H1 (cell line): ENCODE data around the gene HSD17B10. TPM values are rescaled to one million over a fixed set of nuclear protein-coding genes. Genes with fewer than 3 reads are reported as not detected.

Source experiments
- CTCF ChIA-PET: fragments of 300-600 bp; sonication (Branson Sonifier 250); formaldehyde crosslinking; loops from one replicate; lab custom pipeline; 2021; ENCODE audit not compliant: partially characterized antibody; lab: Charles Lee
- POLR2A ChIA-PET: fragments of 300-600 bp; sonication (Branson Sonifier 250); formaldehyde crosslinking; loops from one replicate; lab custom pipeline; 2021; ENCODE audit warnings: inconsistent platforms; ENCODE audit not compliant: partially characterized antibody; lab: Charles Lee
- DNase-seq, 2 experiments: peaks; one replicate each; pipeline versions ENCODE4 v3.0.0 to v3.0.0-alpha.2; 2010 to 2022; ENCODE audit warnings: low spot score in 2 of 2, low read depth in 1 of 2, mixed read lengths in 1 of 2
- FAIRE-seq: peaks from 2 replicates; lab custom pipeline; 2011; peaks lifted over from hg19 to GRCh38; lab: Jason Lieb, UNC
- H2AFZ ChIP-seq: 2 replicates; pipeline ENCODE4 v1.8.1; 2012; ENCODE audit warnings: low read length, inconsistent platforms
- H2AK5ac ChIP-seq: 2 replicates; pipeline ENCODE4 v1.6.1; 2013; ENCODE audit warnings: low read depth, low read length
- H2BK120ac ChIP-seq: replicated peaks from 2 replicates; pipeline ENCODE3; 2013; ENCODE audit warnings: low read depth, low read length, inconsistent platforms
- H2BK12ac ChIP-seq: 2 replicates; pipeline ENCODE4 v1.6.1; 2013; ENCODE audit warnings: low read depth, low read length
- H2BK15ac ChIP-seq: 2 replicates; pipeline ENCODE4 v1.6.1; 2013; ENCODE audit warnings: low read length
- H2BK20ac ChIP-seq: 2 replicates; pipeline ENCODE4 v1.6.1; 2013; ENCODE audit warnings: low read length
- H2BK5ac ChIP-seq: 2 replicates; pipeline ENCODE4 v1.6.1; 2013; ENCODE audit warnings: low read depth, low read length
- H3K14ac ChIP-seq: 2 replicates; pipeline ENCODE4 v1.6.1; 2013; ENCODE audit warnings: inconsistent platforms; ENCODE audit not compliant: insufficient read length
- H3K18ac ChIP-seq: 2 replicates; pipeline ENCODE4 v1.6.1; 2013; ENCODE audit warnings: low read length; ENCODE audit errors: extremely low read depth
- H3K23ac ChIP-seq: 2 replicates; pipeline ENCODE4 v1.6.1; 2013; ENCODE audit warnings: inconsistent platforms; ENCODE audit not compliant: insufficient read length
- H3K23me2 ChIP-seq: 2 replicates; pipeline ENCODE4 v1.6.1; 2013; ENCODE audit warnings: low read depth, low read length
- H3K27ac ChIP-seq: 2 replicates; pipeline ENCODE4 v1.6.1; 2011; ENCODE audit warnings: low read depth, low read length, inconsistent platforms
- H3K27me3 ChIP-seq, 4 experiments: replicated peaks in 1 of 4; 1 replicate in 1 of 4; 2 replicates in 3 of 4; pipeline versions ENCODE4 v1.6.1 to v1.8.1; 2011 to 2013; ENCODE audit warnings: low read length in 3 of 4, mild to moderate bottlenecking in 3 of 4, inconsistent platforms in 2 of 4, mixed read lengths in 2 of 4, moderate library complexity in 1 of 4; ENCODE audit not compliant: control insufficient read depth in 3 of 4, insufficient read depth in 3 of 4; ENCODE audit errors: extremely low read depth in 1 of 4
- H3K36me3 ChIP-seq, 4 experiments: 2 replicates each; pipeline versions ENCODE4 v1.6.1 to v1.8.1; 2011 to 2013; ENCODE audit warnings: mild to moderate bottlenecking in 4 of 4, low read length in 3 of 4, moderate library complexity in 2 of 4, control low read depth in 1 of 4, inconsistent platforms in 1 of 4; ENCODE audit not compliant: insufficient read depth in 4 of 4, control insufficient read depth in 2 of 4
- H3K4ac ChIP-seq: replicated peaks from 2 replicates; pipeline ENCODE3; 2013; ENCODE audit warnings: low read length, low read depth, mixed read lengths, inconsistent platforms; ENCODE audit not compliant: insufficient read length
- H3K4me1 ChIP-seq, 4 experiments: replicated peaks in 1 of 4; 1 replicate in 1 of 4; 2 replicates in 3 of 4; pipeline versions ENCODE4 v1.6.1 to v1.8.1; 2011 to 2013; ENCODE audit warnings: low read length in 3 of 4, inconsistent platforms in 2 of 4, mixed read lengths in 1 of 4; ENCODE audit not compliant: insufficient read depth in 4 of 4, control insufficient read depth in 3 of 4
- H3K4me2 ChIP-seq, 2 experiments: 2 replicates each; pipeline versions ENCODE4 v1.6.1 to v1.8.1; 2011 to 2013; ENCODE audit warnings: low read depth in 2 of 2, low read length in 2 of 2, control low read depth in 1 of 2, inconsistent platforms in 1 of 2, mild to moderate bottlenecking in 1 of 2; ENCODE audit not compliant: insufficient read depth in 1 of 2
- H3K4me3 ChIP-seq, 4 experiments: fragments of 200-600, 300-600 bp in 1 of 4; sonication (generic), shearing (Covaris generic), sonication (Bioruptor Twin) in 1 of 4; 2 replicates each; pipeline versions ENCODE4 v1.5.1 to v1.8.1; 2011 to 2016; ENCODE audit warnings: low read length in 4 of 4, low read depth in 3 of 4, control low read depth in 2 of 4, inconsistent platforms in 2 of 4, mild to moderate bottlenecking in 2 of 4, mixed read lengths in 1 of 4, moderate library complexity in 1 of 4; ENCODE audit not compliant: insufficient read depth in 2 of 4; ENCODE audit errors: extremely low read depth in 1 of 4
- H3K56ac ChIP-seq: replicated peaks from 2 replicates; pipeline ENCODE3; 2013; ENCODE audit warnings: low read depth, mild to moderate bottlenecking, mixed read lengths, low read length, inconsistent platforms; ENCODE audit not compliant: insufficient read length
- H3K79me1 ChIP-seq: 2 replicates; pipeline ENCODE4 v1.6.1; 2013; ENCODE audit warnings: low read depth, low read length, control low read depth
- H3K79me2 ChIP-seq, 2 experiments: 2 replicates each; pipeline versions ENCODE4 v1.6.1 to v1.8.1; 2012 to 2013; ENCODE audit warnings: low read length in 2 of 2, mild to moderate bottlenecking in 2 of 2, inconsistent platforms in 1 of 2; ENCODE audit not compliant: insufficient read depth in 2 of 2, control insufficient read depth in 1 of 2
- H3K9ac ChIP-seq, 4 experiments: replicated peaks in 1 of 4; 1 replicate in 1 of 4; 2 replicates in 3 of 4; pipeline versions ENCODE4 v1.6.1 to v1.8.1; 2011 to 2013; ENCODE audit warnings: low read depth in 3 of 4, low read length in 3 of 4, control low read depth in 2 of 4, mild to moderate bottlenecking in 2 of 4, moderate library complexity in 2 of 4, inconsistent platforms in 1 of 4; ENCODE audit errors: extremely low read depth in 1 of 4
- H3K9me3 ChIP-seq, 2 experiments: 2 replicates each; pipeline versions ENCODE4 v1.6.1 to v1.8.1; 2012 to 2013; ENCODE audit warnings: mild to moderate bottlenecking in 2 of 2, moderate library complexity in 2 of 2, control low read depth in 1 of 2, inconsistent platforms in 1 of 2, low read depth in 1 of 2, low read length in 1 of 2, mixed read lengths in 1 of 2; ENCODE audit not compliant: insufficient read depth in 2 of 2
- H4K20me1 ChIP-seq, 2 experiments: replicated peaks in 1 of 2; 2 replicates each; pipeline versions ENCODE3 to v1.8.1; 2011 to 2013; ENCODE audit warnings: inconsistent platforms in 2 of 2, low read length in 2 of 2, mild to moderate bottlenecking in 1 of 2; ENCODE audit not compliant: insufficient read depth in 2 of 2, control insufficient read depth in 1 of 2
- H4K5ac ChIP-seq: 2 replicates; pipeline ENCODE4 v1.6.1; 2013; ENCODE audit warnings: low read length, low read depth, mixed read lengths, inconsistent platforms; ENCODE audit not compliant: insufficient read length
- H4K8ac ChIP-seq: 2 replicates; pipeline ENCODE4 v1.8.0; 2013; ENCODE audit warnings: mild to moderate bottlenecking, moderate library complexity, low read length, inconsistent platforms; ENCODE audit not compliant: insufficient read depth; ENCODE audit errors: extremely low read depth
- H4K91ac ChIP-seq: replicated peaks from 2 replicates; pipeline ENCODE3; 2013; ENCODE audit warnings: low read length, mixed read lengths, inconsistent platforms; ENCODE audit not compliant: insufficient read length
- RAD21 ChIP-seq, 2 experiments: IDR thresholded peaks in 1 of 2; conservative IDR thresholded peaks in 1 of 2; 2 replicates each; pipeline ENCODE4 v1.6.1; 2011; ENCODE audit warnings: low read depth in 2 of 2, low read length in 2 of 2, improper control_type of control experiment in 1 of 2, inconsistent platforms in 1 of 2, mild to moderate bottlenecking in 1 of 2, moderate library complexity in 1 of 2
- YY1 ChIP-seq: IDR thresholded peaks from 2 replicates; pipeline ENCODE4 v1.6.1; 2011; ENCODE audit warnings: low read depth, mild to moderate bottlenecking, low read length
- WGBS, 2 experiments: shearing (Covaris generic) in 1 of 2; methylation state at CpG; one replicate each; pipeline versions ENCODE4 v1.1.6 to v1.1.7; 2013 to 2015; ENCODE audit warnings: low lambda C conversion rate in 2 of 2, mixed read lengths in 2 of 2, inconsistent platforms in 1 of 2, low coverage in 1 of 2, missing lambda C conversion rate in 1 of 2; ENCODE audit not compliant: insufficient replicate concordance in 2 of 2, insufficient coverage in 1 of 2, insufficient read length in 1 of 2; ENCODE audit errors: extremely low coverage in 1 of 2, missing lambda C conversion rate in 1 of 2; 5-methylcytosine and 5-hydroxymethylcytosine counted together
- polyA plus RNA-seq, 7 experiments: library from polyadenylated mRNA; depleted of rRNA in 3 of 7; stranded (reverse) in 5 of 7; unstranded in 2 of 7; fragments of >200 nt in 5 of 7; fragments of 200-250 nt in 2 of 7; gene quantifications; 1 replicate in 5 of 7; 2 replicates in 1 of 7; 4 replicates in 1 of 7; pipeline versions ENCODE4 v1.2.1 to v1.2.3, GENCODE V29; 2011 to 2013; ENCODE audit warnings: missing spikeins in 2 of 7, mixed read lengths in 2 of 7
- total RNA-seq: library from RNA; stranded (reverse); fragmentation: NEBNext Ultra II Directional; extraction: Animal tissue kit (Norgen Biotek cat#: 25700); gene quantifications from 2 replicates; pipeline ENCODE4 v1.2.1, GENCODE V29; 2021
- TF ChIP-seq, protein P1 (sequence below), 3 experiments: IDR thresholded peaks; 1 replicate in 2 of 3; 2 replicates in 1 of 3; pipeline versions ENCODE4 v1.5.1 to v1.6.1; 2011; ENCODE audit warnings: low read length in 3 of 3, mild to moderate bottlenecking in 3 of 3, inconsistent platforms in 2 of 3, low read depth in 1 of 3, moderate library complexity in 1 of 3; ENCODE audit not compliant: insufficient read depth in 1 of 3; ENCODE audit errors: control extremely low read depth in 1 of 3

Gene HSD17B10
- total and polyA plus RNA-seq, 2 of the 8 experiments (the other 6 are each of a cell fraction or from before 2014, with no cell fraction given), result 114 to 236 TPM

DNA sequence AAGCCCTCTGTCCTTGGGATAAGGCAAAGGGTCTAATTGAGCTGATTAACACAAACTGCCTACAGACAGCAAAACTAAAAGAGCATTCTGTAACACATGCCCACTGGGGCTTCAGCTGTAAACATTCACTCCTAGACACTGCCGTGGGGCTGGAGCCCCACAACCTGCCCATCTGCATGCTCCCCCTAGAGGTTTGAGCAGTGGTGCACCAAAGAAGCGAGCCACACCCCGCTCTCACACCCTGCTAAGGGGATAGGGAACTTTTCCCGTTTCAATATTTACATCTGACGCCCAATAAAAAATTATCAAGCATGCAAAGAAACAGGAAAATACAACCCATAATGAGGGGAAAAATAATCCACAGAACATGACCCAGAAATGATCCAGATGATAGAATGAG lies 46.9 kb upstream of the HSD17B10 start:
- no peaks in the 10 kb centered on the region for H3K79me2 ChIP-seq
- H3K27ac ChIP-seq, result no peak overlapping the region
- no peaks in the 10 kb centered on the region for H3K27me3 ChIP-seq
- DNase-seq (peak in 1 of 2 experiments; percentile 45), FAIRE-seq (no peak)
- no peak overlapping the region for H2BK20ac ChIP-seq
- H3K79me1 ChIP-seq, result no peaks in the 10 kb centered on the region
- no peak overlapping the region for H3K23ac ChIP-seq
- WGBS, 2 experiments, result 46% methylated on average over 5 of the region's 5 CpGs; no CpG with 5 or more reads in 1 of the 2 experiments
- no peak overlapping the region for H2AK5ac ChIP-seq
- peaks cover 0 to 3% (median 0%) of the 10 kb centered on the region in 4 experiments; a peak in 4 of 7 replicates for H3K4me1 ChIP-seq
- H2BK12ac ChIP-seq, result no peak overlapping the region
- H2BK5ac ChIP-seq, result no peak overlapping the region
- H3K4ac ChIP-seq, result no peak overlapping the region
- H2BK15ac ChIP-seq, result no peak overlapping the region
- no peak overlapping the region for H3K14ac ChIP-seq
- H2AFZ ChIP-seq, result no peak overlapping the region
- no peak overlapping the region for H4K91ac ChIP-seq
- no peak overlapping the region for H3K18ac ChIP-seq
- no peak overlapping the region for H3K4me2 ChIP-seq
- POLR2A ChIA-PET, result interaction anchor here (1.8 kb wide), 1 partner anchor 50 kb away, joined by 5 read pairs; no protein-coding TSS in a partner anchor
- no peak overlapping the region for H2BK120ac ChIP-seq
- H3K56ac ChIP-seq, result no peak overlapping the region
- no peak overlapping the region for H4K8ac ChIP-seq
- no peaks in the 10 kb centered on the region for H3K9me3 ChIP-seq
- no peaks in the 10 kb centered on the region for H4K20me1 ChIP-seq
- H3K36me3 ChIP-seq, result no peaks in the 10 kb centered on the region
- no peak overlapping the region for H4K5ac ChIP-seq
- no peak overlapping the region for H3K4me3 ChIP-seq
- TF ChIP-seq RAD21 (IDR thresholded peaks at IDR 0.05 in 1 of 2, conservative IDR thresholded peaks at IDR 0.05 in 1 of 2; ENCODE audit: low read depth in 2 of 2, low read length in 2 of 2) (peak in 1 of 2 experiments; percentile 29; a peak in 1 of 4 replicates), YY1 (no peak)
- TF ChIP-seq, protein P1, sequence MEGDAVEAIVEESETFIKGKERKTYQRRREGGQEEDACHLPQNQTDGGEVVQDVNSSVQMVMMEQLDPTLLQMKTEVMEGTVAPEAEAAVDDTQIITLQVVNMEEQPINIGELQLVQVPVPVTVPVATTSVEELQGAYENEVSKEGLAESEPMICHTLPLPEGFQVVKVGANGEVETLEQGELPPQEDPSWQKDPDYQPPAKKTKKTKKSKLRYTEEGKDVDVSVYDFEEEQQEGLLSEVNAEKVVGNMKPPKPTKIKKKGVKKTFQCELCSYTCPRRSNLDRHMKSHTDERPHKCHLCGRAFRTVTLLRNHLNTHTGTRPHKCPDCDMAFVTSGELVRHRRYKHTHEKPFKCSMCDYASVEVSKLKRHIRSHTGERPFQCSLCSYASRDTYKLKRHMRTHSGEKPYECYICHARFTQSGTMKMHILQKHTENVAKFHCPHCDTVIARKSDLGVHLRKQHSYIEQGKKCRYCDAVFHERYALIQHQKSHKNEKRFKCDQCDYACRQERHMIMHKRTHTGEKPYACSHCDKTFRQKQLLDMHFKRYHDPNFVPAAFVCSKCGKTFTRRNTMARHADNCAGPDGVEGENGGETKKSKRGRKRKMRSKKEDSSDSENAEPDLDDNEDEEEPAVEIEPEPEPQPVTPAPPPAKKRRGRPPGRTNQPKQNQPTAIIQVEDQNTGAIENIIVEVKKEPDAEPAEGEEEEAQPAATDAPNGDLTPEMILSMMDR (IDR thresholded peaks at IDR 0.05; ENCODE audit: control extremely low read depth in 1 of 3, insufficient read depth in 1 of 3, low read depth in 1 of 3, low read length in 3 of 3), result peak; percentile 32 to 50 (median 44); a peak in 3 of 4 replicates
- no peaks in the 10 kb centered on the region for H3K23me2 ChIP-seq
- no peak overlapping the region for H3K9ac ChIP-seq
- CTCF ChIA-PET, result interaction anchor here (0.7 to 3.7 kb wide), 25 partner anchors 9 to 345 kb away, joined by 3 to 21 read pairs (median 5); no protein-coding TSS in a partner anchor
